CD4-positive, alpha-beta T cell treated with Interleukin-2 at 100 ng/mL for 4 hours (primary cell): Measurements from ENCODE around the gene ERF.

Experiments
- DNase-seq: peaks from one replicate; pipeline ENCODE4 v3.0.0-alpha.2; 2020; ENCODE audit warnings: low spot score

ERF gene

GRCh38 chr19:42208612-42209011 lies 46.3 kb downstream of the ERF start:
- DNase-seq, result no peak

GRCh38 chr19:42207767-42208271 lies 47.1 kb downstream of the ERF start:
- peak; percentile 37 for DNase-seq

- no peak for DNase-seq
Observed at GRCh38 chr19:42206871-42207755, 47.8 kb downstream of the ERF start.

DNA sequence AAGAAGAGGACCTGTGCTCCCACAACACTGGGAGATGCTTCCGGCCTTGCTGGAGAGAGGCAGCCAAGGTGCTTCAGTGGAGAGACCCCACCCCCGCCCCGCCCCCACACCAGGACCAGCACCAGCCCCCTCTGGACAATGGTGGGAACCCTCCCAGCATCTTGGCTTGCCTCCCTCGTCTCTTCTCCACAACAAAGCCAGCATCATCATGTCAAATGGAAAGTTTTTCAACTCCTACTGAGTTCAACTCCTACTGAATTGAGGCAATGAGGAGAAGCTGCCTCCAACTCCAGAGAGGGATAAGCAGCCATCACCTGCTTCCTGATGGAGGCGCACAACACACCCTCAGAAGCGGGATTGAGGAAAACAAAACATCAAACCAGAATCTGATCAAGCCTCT lies 50.3 kb downstream of the ERF start:
- no peak for DNase-seq

DNA sequence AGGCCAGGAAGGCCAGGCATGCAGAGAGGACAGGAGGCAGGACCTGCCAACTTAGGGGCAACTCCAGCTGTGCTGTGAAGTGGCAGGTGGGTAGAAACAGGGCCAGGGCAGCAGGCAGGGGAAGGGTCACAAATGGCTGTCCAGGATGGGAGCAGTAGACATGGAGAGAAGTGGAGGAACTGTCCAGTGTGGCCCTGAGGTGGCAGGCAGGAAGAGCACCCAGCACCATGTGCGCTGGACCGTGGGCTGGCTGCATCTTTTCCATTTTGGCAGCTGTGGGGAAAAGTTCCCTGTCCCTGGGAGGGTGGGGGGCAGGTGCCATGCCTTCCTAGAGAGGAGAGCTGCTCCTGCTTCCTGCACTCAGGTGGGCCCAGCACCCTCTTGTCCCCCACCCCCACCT lies 51.2 kb downstream of the ERF start:
- no peak for DNase-seq

GRCh38 chr19:42202290-42202880 lies 52.5 kb downstream of the ERF start:
- no peak for DNase-seq

DNA sequence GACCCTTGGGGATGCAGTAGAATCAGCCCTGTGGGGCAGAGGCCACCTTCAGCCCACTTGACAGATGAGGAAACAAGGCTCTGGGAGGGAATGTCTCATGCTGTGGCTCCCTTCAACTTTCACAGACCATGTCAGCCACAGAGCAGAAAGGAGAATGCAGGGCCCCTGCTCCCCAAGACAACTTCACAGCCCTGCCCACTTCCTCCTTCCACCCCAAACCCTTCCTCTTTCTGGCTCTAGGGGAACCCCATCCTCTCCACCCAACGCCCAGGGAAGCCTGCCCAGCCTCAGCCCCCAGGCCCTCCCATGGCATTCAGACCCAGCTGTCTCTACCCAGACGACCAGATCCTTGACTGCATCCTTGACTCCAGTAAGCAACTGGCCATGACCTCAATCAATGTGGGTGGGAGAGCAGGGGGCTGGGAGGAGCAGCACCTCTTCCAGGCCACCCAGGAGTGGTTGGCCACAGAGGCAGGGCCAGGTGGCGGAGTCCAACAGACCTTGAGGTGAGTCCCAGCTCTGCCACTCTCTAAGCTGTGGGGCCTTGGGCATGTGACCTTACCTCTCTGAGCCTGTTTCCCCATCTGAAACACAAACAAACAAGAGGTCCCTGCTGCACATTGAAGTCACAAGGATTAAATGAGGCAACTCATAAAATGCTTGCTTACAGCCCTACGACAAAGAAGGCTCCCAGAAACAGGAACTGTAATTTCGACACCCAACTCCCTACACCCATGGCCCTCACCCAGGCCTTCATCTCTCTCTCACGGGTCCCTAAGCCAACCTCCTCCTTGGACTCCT lies 53.2 kb downstream of the ERF start:
- DNase-seq, result peak; percentile 59

DNA sequence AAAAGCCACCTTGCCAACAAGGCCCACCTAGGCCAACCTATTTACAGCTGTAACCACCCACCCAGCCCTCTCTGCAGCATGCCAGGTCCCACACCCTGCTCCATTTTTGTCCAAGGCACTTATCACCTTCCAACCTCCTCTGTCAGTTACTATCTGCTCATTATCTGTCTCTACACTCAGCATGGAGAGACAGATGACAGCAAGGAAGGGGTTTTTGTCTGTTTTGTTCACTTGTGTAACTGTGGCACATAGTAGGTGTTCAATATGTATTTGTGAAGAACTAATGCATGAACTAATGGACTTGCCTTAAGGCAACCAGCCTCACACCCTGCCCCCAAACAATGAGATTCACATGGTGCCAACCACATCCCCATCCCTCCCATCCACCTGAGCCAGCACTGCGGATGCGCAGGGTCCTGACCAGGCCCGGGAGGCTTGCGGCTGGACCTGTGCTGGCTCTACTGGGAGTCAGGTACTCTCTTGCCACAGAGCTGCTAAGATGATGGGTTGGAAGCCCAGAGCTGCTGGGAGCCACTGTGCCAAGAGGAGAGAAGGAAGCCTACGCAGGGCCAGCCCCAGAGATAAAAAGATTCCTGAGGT lies 54.7 kb downstream of the ERF start:
- no peak for DNase-seq

DNA sequence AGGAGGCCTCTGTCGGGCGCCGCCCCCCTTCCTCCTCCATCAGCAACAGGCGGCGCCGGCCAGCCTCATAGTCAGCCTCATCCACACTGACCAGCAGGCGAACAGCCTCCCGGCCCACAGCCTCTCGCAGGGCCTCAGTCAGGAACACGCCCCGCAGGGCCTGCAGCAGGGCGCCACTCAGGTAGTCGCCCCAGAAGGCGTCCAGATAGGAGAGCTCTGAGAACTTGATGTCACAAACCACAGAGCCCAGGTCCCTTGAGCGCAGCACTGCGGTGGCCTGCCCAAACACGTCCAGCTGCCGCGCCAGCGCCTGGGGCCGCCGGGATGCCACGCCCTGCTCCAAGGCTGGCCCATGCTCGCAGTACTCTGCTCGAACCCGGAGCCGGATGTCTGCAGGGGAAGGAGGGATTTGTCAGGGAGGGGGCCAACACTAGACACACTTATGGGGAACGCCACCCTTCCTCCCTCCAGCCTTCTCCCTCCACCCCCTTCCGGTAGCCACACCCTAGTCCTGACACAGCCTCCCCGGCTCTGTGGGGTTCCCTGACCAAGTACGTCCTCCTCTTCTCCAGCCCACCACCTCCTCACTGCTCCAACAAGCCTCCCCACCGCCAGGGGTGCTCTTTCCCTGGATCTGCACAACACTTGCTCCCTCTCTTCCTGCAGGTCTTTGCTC lies 55.4 kb downstream of the ERF start:
- peak; percentile 65 for DNase-seq

- DNase-seq, result peak; percentile 83
Observed at GRCh38 chr19:42198676-42199439, 56.1 kb downstream of the ERF start.
